Suprapubic skin (tissue), 4 donors: ENCODE data around the gene CAPN10. TPM values are rescaled to one million over a fixed set of nuclear protein-coding genes. Genes with fewer than 3 reads are reported as not detected.

ENCODE experiments used
- DNase-seq, 2 donors: peaks; one replicate each; pipeline ENCODE4 v3.0.0-alpha.2; 2019; ENCODE audit warnings: low spot score in 2 of 2
- H3K27ac ChIP-seq: fragments of 200-600 bp; sonication (generic); one replicate; pipeline ENCODE4 v1.5.1; 2019
- H3K27me3 ChIP-seq: fragments of 200-600 bp; sonication (generic); one replicate; pipeline ENCODE4 v1.5.1; 2019
- H3K36me3 ChIP-seq: fragments of 200-600 bp; sonication (generic); one replicate; pipeline ENCODE4 v1.5.1; 2019
- H3K4me1 ChIP-seq: fragments of 200-600 bp; sonication (generic); one replicate; pipeline ENCODE4 v1.5.1; 2019
- H3K4me3 ChIP-seq: fragments of 200-600 bp; sonication (generic); one replicate; pipeline ENCODE4 v1.5.1; 2019; ENCODE audit warnings: mild to moderate bottlenecking
- H3K9me3 ChIP-seq: fragments of 200-600 bp; sonication (generic); one replicate; pipeline ENCODE4 v1.5.1; 2019
- EP300 ChIP-seq: sonication (generic); formaldehyde crosslinking; IDR thresholded peaks from one replicate; pipeline ENCODE4 v1.6.1; 2017; ENCODE audit warnings: antibody characterized with exemption
- POLR2A ChIP-seq, 2 donors: fragments of 450-650 bp; IDR thresholded peaks; one replicate each; pipeline ENCODE4 v1.6.1; 2017; ENCODE audit warnings: antibody characterized with exemption in 2 of 2, mild to moderate bottlenecking in 2 of 2, moderate library complexity in 2 of 2
- POLR2AphosphoS5 ChIP-seq, 3 donors: sonication (generic); formaldehyde crosslinking; IDR thresholded peaks; one replicate each; pipeline ENCODE4 v1.6.1; 2017; ENCODE audit warnings: antibody characterized with exemption in 3 of 3
- WGBS: methylation state at CpG from one replicate; pipeline ENCODE4 v1.1.5; 2018; 5-methylcytosine and 5-hydroxymethylcytosine counted together
- total RNA-seq, 4 donors: library from RNA; depleted of rRNA; stranded (reverse); fragments of >200 nt; gene quantifications; one replicate each; pipeline ENCODE4 v1.1.0, GENCODE V29; 2016
- TF ChIP-seq, protein P1 (sequence below), 2 donors: fragments of 200-600 bp in 1 of 2; fragments of 450-650 bp in 1 of 2; sonication (generic) in 1 of 2; IDR thresholded peaks; one replicate each; pipeline ENCODE4 v1.5.1; 2016 to 2019; ENCODE audit warnings: antibody characterized with exemption in 2 of 2, mild to moderate bottlenecking in 1 of 2, moderate library complexity in 1 of 2

Gene CAPN10
- total RNA-seq, 4 donors from 2014 or later = 31.3 to 73.6 (median 37.9) TPM

DNA sequence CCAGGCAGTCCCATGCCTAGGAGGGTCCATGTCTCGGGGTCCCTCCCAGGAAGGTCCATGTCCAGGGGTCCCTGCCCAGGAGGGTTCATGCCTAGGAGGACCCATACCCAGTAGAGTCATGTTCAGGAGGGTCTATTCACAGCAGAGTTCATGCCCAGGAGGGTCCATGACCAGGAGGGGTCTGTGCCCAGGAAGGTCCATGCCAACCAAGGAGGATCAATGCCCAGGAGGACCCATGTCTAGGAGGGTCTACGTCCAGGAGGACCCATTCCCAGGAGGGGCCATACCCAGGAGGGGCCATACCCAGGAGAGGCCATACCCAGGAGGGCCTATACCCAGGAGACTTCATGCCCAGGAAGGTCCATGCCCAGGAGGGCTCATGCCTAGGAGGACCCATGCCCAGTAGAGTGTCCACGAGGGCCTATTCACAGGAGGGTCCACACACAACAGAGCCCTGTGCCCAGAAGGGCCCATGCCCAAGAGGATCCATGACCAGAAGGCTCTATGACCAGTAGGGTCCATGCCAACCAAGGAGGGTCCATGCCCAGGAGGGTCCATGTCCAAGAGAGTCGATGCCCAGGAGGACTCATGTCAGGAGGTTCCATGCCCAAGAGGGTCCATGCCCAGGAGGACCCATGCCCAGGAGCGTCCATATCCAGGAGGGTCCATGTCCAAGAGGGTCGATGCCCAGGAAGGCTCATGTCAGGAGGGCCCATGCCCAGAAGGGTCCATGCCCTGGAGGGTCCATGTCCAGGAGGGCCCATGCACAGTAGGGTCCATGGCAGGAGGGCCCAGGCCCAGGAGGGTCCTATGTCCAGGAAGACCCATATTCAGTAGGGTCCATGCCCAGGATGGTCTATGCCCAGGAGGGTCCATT is 48.8 kb downstream of the CAPN10 start:
- Histone ChIP-seq H3K36me3 (no peaks in the 10 kb centered on the region), H3K27me3 (no peaks in the 10 kb centered on the region), H3K4me3 (no peak overlapping the region), H3K4me1 (no peaks in the 10 kb centered on the region), H3K9me3 (no peaks in the 10 kb centered on the region), H3K27ac (no peak overlapping the region)
- DNase-seq = peak in 1 of 2 donors; percentile 69
- TF ChIP-seq POLR2A (IDR thresholded peaks at IDR 0.05) (no peak), POLR2AphosphoS5 (IDR thresholded peaks at IDR 0.05) (no peak), EP300 (no peak)
- TF ChIP-seq, protein P1, sequence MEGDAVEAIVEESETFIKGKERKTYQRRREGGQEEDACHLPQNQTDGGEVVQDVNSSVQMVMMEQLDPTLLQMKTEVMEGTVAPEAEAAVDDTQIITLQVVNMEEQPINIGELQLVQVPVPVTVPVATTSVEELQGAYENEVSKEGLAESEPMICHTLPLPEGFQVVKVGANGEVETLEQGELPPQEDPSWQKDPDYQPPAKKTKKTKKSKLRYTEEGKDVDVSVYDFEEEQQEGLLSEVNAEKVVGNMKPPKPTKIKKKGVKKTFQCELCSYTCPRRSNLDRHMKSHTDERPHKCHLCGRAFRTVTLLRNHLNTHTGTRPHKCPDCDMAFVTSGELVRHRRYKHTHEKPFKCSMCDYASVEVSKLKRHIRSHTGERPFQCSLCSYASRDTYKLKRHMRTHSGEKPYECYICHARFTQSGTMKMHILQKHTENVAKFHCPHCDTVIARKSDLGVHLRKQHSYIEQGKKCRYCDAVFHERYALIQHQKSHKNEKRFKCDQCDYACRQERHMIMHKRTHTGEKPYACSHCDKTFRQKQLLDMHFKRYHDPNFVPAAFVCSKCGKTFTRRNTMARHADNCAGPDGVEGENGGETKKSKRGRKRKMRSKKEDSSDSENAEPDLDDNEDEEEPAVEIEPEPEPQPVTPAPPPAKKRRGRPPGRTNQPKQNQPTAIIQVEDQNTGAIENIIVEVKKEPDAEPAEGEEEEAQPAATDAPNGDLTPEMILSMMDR (IDR thresholded peaks at IDR 0.05) = no peak
- WGBS = 81% methylated on average over 2 of the region's 6 CpGs

DNA sequence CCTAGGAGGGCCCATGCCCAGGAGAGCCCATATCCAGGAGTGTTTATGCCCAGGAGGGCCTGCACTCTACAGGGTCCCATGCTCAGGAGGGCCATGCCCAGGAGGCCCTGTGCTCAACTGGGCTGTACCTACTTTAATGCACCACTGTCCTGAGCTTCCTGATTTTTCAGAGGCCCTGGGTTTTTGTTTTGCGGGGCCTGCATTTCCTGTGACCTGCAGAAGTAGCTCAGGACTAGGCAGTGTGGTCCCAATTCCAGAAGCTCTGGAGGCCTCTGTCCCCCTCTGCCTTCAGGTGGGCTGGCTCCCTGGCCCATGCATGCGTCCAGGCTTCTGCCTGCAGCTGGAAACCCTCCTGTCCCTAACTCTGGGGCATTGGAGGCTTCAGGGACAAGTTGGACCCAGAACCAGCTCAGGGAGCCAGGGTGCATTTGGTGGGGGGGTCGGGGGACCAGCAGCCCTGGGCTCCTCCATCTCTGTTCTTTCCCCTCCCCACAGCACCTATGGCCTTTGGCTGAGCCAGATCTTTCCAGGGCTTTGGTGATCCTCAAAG is 49.5 kb downstream of the CAPN10 start:
- WGBS = 90% methylated on average over 3 of the region's 3 CpGs

DNA sequence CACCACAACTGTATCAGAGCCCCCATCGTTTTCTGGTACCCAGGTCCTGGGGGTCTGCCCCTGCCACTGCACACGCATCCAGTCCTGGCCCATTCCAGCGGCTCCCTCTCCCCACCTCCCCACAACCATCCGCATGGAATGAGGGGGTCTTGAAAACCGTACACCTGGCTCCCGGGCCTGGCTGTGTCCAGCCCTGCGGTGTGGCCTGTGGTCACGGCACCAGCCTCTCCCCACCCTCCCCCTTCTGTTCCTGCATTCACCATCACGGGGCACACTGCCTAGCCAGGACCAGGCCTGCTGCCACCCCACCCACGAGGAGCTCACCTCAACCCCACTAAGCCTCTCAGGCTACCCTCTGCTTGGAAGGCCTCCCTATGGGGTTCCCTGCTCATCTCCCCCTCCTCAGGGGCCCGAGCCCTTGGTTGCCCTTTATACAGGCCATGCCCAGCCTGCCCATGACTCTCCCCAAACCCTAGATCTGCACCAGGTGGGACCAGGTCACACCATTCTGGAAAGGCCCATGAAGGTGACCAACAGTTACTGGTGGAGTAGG is 50.1 kb downstream of the CAPN10 start:
- Histone ChIP-seq H3K36me3 (no peaks in the 10 kb centered on the region), H3K9me3 (no peaks in the 10 kb centered on the region), H3K4me1 (no peaks in the 10 kb centered on the region), H3K27ac (no peak overlapping the region), H3K4me3 (no peak overlapping the region), H3K27me3 (no peaks in the 10 kb centered on the region)
- TF ChIP-seq, protein P1 (IDR thresholded peaks at IDR 0.05) = no peak
- TF ChIP-seq POLR2A (IDR thresholded peaks at IDR 0.05) = no peak
- TF ChIP-seq EP300 = no peak
- TF ChIP-seq POLR2AphosphoS5 (IDR thresholded peaks at IDR 0.05) = no peak
- peak in 1 of 2 donors; percentile 49 for DNase-seq
- WGBS = 77% methylated on average over 8 of the region's 11 CpGs

More for the DNA sequence above, 49.5 kb downstream of the CAPN10 start:
- Histone ChIP-seq H3K9me3 (no peaks in the 10 kb centered on the region), H3K27me3 (no peaks in the 10 kb centered on the region), H3K4me1 (no peaks in the 10 kb centered on the region), H3K36me3 (no peaks in the 10 kb centered on the region), H3K27ac (no peak overlapping the region), H3K4me3 (no peak overlapping the region)
- DNase-seq = peak in 1 of 2 donors; percentile 47
- no peak for TF ChIP-seq POLR2A (IDR thresholded peaks at IDR 0.05)
- TF ChIP-seq, protein P1 (IDR thresholded peaks at IDR 0.05) = no peak
- no peak for TF ChIP-seq EP300
- no peak for TF ChIP-seq POLR2AphosphoS5 (IDR thresholded peaks at IDR 0.05)

DNA sequence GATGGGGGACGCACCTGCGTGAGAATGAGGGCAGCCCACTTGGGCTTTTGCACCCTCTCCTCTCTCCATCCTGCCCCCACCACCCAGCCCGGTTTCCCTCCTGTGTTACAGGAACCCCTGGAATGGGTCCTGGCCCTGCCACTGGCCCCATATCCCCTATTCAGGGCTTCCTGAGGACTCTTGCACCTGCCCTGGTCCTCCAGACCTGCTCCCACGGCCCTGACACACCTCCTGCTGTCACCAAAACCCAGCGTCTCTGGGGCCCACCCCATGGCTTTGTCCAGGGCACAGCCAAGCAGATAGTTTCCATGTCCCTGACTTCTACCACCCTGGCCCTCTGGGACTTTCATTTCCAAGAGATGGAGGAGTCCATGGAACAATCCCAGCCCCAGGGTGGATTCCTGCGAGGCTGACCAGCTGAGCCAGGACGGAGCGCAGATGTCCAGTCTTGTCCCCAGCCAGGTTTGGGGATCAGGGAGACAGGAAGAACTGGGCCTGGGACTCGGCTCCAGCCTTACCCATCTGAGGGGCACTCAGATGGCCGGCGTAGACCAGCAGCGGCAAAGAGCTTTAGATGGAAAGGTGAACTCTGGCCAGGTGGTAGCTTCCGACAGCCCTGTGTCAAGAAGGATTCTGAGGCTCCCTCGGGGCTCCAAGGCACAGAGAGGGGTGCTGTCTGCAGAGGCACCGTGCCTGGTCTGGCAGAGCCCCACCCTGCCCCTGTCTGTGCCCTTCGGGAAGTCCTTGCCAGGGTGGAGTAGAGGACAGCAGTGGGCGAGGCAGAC is 50.8 kb downstream of the CAPN10 start:
- TF ChIP-seq POLR2A (IDR thresholded peaks at IDR 0.05) (no peak), POLR2AphosphoS5 (IDR thresholded peaks at IDR 0.05) (no peak), EP300 (no peak)
- TF ChIP-seq, protein P1 (IDR thresholded peaks at IDR 0.05) = no peak
- WGBS = 79% methylated on average over 7 of the region's 17 CpGs
- DNase-seq = peak in 1 of 2 donors; percentile 70
- no peaks in the 10 kb centered on the region for H3K4me1 ChIP-seq
- no peaks in the 10 kb centered on the region for H3K9me3 ChIP-seq
- peaks cover 7% of the 10 kb centered on the region for H3K27me3 ChIP-seq
- no peak overlapping the region for H3K27ac ChIP-seq
- no peaks in the 10 kb centered on the region for H3K36me3 ChIP-seq
- H3K4me3 ChIP-seq = no peak overlapping the region
